ENCODE measurements around the gene B3GAT1.

Gene B3GAT1

DNA sequence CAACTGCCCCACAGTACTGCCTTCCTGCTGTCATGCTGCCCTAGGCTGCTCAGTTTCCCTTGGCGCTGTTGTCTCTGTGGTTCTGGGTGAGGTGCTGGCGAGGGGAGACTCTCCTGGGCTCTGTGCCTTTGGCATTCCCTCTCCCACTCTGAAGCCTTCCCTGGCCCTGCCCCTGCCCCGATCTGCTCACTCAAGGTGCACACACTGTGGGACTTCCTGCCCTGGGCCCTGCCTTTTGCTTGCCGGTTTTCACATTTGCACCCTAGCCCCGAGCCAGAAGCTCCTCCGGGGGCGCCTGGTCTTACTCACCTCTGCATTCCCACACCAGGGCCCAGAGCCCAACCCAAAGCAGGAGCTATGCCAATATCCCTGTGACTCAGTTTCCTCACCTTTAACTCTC lies 12.0 kb downstream of the B3GAT1 start:
- TF ChIP-seq, protein P1, sequence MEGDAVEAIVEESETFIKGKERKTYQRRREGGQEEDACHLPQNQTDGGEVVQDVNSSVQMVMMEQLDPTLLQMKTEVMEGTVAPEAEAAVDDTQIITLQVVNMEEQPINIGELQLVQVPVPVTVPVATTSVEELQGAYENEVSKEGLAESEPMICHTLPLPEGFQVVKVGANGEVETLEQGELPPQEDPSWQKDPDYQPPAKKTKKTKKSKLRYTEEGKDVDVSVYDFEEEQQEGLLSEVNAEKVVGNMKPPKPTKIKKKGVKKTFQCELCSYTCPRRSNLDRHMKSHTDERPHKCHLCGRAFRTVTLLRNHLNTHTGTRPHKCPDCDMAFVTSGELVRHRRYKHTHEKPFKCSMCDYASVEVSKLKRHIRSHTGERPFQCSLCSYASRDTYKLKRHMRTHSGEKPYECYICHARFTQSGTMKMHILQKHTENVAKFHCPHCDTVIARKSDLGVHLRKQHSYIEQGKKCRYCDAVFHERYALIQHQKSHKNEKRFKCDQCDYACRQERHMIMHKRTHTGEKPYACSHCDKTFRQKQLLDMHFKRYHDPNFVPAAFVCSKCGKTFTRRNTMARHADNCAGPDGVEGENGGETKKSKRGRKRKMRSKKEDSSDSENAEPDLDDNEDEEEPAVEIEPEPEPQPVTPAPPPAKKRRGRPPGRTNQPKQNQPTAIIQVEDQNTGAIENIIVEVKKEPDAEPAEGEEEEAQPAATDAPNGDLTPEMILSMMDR (IDR thresholded peaks at IDR 0.05; ENCODE audit: extremely low read depth, insufficient read depth, missing control alignments) = no peak
- no peak for DNase-seq (ENCODE audit: low spot score)
- in situ Hi-C loops (cut with MboI; ENCODE audit: low pct_unique_long_range_greater_than_20kb, low sequenced_read_pairs, unreplicated experiment) = no loop called here

DNA sequence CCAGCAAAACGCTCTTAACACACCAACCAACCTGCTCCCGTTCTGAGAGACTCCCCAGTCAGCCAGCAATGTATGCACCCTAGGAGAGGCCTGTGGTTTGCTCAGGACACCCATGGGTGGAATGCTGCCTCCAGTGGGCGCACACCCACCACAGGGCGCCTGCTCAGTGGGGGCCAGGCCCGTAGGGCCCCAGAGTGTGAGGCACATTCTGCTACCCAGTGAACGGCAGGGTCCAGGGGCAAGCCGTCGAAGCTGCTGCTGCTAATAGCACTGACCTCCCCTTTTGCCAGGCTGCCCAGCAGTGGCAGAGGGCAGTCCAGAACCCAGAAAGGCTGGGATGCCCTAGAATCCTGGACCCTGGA lies 12.8 kb downstream of the B3GAT1 start:
- TF ChIP-seq, protein P1 (IDR thresholded peaks at IDR 0.05; ENCODE audit: extremely low read depth, insufficient read depth, missing control alignments) = no peak
- in situ Hi-C loops (cut with MboI; ENCODE audit: low pct_unique_long_range_greater_than_20kb, low sequenced_read_pairs, unreplicated experiment) = no loop called here
- DNase-seq (ENCODE audit: low spot score) = no peak

DNA sequence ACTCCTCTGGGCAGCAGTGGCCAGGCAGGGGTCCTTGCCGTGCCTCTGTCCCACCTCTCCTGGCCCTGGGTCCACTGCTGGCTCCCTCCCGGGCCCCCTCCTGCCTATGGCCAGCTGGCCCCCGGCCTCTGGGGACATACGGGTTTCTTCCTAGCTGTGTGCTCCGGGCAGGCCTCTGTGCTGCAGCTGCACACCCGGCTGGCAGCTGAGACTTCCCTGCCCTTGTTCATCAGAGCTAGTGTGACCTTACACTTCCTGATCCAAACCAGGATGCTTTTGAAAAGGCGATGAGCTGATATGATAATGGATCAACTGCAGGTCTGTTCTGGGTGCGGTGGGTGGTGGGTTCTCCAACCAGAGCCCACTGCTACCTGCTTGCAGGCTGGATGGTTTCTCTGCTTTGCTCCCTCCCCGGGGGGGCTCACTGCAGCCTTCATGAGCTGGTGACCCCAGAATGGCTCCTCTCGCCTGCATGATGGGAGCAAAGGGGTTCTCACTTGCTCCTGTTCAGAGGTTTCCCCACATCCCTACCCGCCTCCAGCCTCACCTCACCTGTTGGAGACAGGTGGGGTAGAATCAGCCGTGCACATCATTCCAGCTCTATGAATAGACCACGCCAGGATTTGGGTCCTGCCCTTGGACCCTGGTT lies 13.3 kb downstream of the B3GAT1 start:
- TF ChIP-seq, protein P1 (IDR thresholded peaks at IDR 0.05; ENCODE audit: extremely low read depth, insufficient read depth, missing control alignments) = no peak
- no peak for DNase-seq (ENCODE audit: low spot score)
- in situ Hi-C loops (cut with MboI; ENCODE audit: low pct_unique_long_range_greater_than_20kb, low sequenced_read_pairs, unreplicated experiment) = no loop called here

DNA sequence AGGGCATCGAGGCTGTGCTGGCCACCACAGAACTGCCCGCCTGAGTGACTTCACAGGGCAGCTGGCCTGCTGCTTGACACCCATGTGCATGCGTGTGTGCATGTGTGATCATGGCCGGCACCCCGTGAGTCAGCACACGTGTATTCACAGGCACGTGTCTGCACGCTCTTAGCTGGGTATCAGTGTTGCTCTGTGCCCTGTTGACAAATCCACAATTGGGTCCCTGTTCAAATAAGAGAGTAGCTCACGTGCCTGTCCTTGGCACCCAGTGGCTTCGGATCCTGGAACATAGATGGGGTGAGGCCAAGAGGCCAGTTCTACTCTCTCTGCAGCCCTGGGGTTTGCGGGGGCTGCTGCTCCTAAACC lies 14.0 kb downstream of the B3GAT1 start:
- DNase-seq (ENCODE audit: low spot score) = no peak
- in situ Hi-C loops (cut with MboI; ENCODE audit: low pct_unique_long_range_greater_than_20kb, low sequenced_read_pairs, unreplicated experiment) = no loop called here
- TF ChIP-seq, protein P1 (IDR thresholded peaks at IDR 0.05; ENCODE audit: extremely low read depth, insufficient read depth, missing control alignments) = no peak

DNA sequence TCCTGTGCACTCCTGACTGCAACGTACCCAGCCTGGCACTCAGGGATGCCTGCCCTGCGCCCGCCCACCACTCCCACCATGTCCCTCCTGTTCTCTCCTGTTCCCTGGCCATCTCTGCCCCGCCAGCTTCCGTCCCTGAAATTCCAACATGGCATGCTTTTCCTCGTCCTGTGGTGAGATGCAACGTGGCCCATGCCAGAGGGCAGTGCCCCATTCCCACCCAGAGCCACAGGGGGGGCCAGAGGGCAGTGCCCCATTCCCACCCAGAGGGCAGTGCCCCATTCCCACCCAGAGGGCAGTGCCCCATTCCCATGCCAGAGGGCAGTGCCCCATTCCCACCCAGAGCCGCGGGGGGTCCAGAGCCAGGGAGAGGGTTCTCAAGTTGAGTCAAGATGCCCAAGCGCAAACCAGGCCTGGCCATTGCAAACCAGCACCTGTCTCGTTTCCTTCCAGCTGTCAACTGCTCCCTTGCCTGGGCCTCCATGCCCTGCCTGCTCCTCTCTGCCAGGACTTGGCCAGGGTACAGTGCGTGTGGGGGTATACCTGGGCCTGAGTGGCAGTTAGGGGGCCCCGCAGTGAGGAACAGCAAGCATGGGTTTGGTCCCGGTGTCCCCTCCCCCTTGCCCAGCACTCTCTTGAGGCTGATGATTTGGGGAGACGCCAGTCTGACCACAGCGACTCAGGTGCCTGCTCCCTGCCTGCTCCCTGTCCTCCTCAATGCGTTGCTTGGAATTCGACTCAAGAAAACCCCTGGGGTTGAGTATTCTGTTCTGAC lies 14.6 kb downstream of the B3GAT1 start:
- TF ChIP-seq, protein P1 (IDR thresholded peaks at IDR 0.05; ENCODE audit: extremely low read depth, insufficient read depth, missing control alignments) = no peak
- in situ Hi-C loops (cut with MboI; ENCODE audit: low pct_unique_long_range_greater_than_20kb, low sequenced_read_pairs, unreplicated experiment) = no loop called here
- DNase-seq (ENCODE audit: low spot score) = no peak

DNA sequence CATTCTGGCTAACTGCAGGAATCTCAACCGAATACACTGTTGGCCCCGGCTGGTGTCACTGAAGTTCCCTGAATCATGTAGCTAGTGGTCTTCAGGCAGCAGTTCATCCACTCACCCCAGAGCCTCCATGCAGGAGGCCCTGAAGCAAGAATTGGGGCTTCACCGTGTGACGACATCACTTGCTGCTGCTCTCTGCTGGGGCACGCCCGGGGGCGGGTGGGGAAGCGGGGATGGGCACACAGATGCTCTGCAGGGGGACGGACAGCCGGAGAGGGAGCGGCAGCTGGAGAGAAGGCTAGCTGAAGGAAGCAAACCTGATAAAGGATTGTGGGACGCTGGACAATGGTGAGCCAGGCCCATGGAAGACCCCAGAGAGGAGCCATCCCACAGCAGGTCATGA lies 17.0 kb downstream of the B3GAT1 start:
- TF ChIP-seq, protein P1 (IDR thresholded peaks at IDR 0.05; ENCODE audit: extremely low read depth, insufficient read depth, missing control alignments) = no peak
- DNase-seq (ENCODE audit: low spot score) = no peak
- in situ Hi-C loops (cut with MboI; ENCODE audit: low pct_unique_long_range_greater_than_20kb, low sequenced_read_pairs, unreplicated experiment) = no loop called here
